Neural cell (in vitro differentiated cells): ENCODE measurements around the gene SOS1. TPM values are rescaled to one million over a fixed set of nuclear protein-coding genes. Genes with fewer than 3 reads are reported as not detected.

Experiments used
- H2AFZ ChIP-seq: fragments of 200-600, 300-800 bp; sonication (generic), shearing (Covaris generic); 2 replicates; pipeline ENCODE4 v1.6.0; 2014; ENCODE audit warnings: low read depth, mild to moderate bottlenecking, antibody characterized with exemption, low read length, moderate library complexity
- H3F3A ChIP-seq: fragments of 200-600 bp; shearing (Covaris generic); 2 replicates; pipeline ENCODE4 v1.6.1; 2016; ENCODE audit warnings: mild to moderate bottlenecking, moderate library complexity, mixed read lengths, antibody characterized with exemption, low read length; ENCODE audit not compliant: insufficient read depth, poor library complexity, severe bottlenecking
- H3K27ac ChIP-seq: fragments of 200-600, 300-800 bp; sonication (generic), shearing (Covaris generic); 2 replicates; pipeline ENCODE4 v1.5.1; 2014; ENCODE audit warnings: mild to moderate bottlenecking, low read length, moderate library complexity
- H3K27me3 ChIP-seq: fragments of 300-800, 200-600 bp; sonication (generic), shearing (Covaris generic); 2 replicates; pipeline ENCODE4 v1.6.0; 2014; ENCODE audit warnings: mild to moderate bottlenecking, low read depth, low read length, moderate library complexity; ENCODE audit not compliant: insufficient read depth
- H3K36me3 ChIP-seq: fragments of 300-800, 200-600 bp; sonication (generic), shearing (Covaris generic); 2 replicates; pipeline ENCODE4 v1.5.1; 2014; ENCODE audit warnings: mild to moderate bottlenecking, antibody characterized with exemption, low read length, moderate library complexity; ENCODE audit not compliant: insufficient read depth
- H3K4me2 ChIP-seq: fragments of 300-800, 200-600 bp; sonication (generic), shearing (Covaris generic); 2 replicates; pipeline ENCODE4 v1.6.0; 2014; ENCODE audit warnings: mild to moderate bottlenecking, low read length
- H3K4me3 ChIP-seq: fragments of 300-800, 200-600 bp; sonication (generic), shearing (Covaris generic); 2 replicates; pipeline ENCODE4 v1.5.1; 2014; ENCODE audit warnings: mild to moderate bottlenecking, low read length, moderate library complexity
- H3K79me2 ChIP-seq: fragments of 200-600 bp; shearing (Covaris generic); replicated peaks from 2 replicates; pipeline ENCODE4 v1.6.0; 2014; ENCODE audit warnings: mild to moderate bottlenecking, low read length, moderate library complexity; ENCODE audit not compliant: insufficient read depth
- H3K9ac ChIP-seq: fragments of 300-800, 200-600 bp; sonication (generic), shearing (Covaris generic); 2 replicates; pipeline ENCODE4 v1.6.1; 2016; ENCODE audit warnings: mild to moderate bottlenecking, low read length, mixed read lengths
- H3K9me2 ChIP-seq: fragments of 200-600 bp; shearing (Covaris generic); 2 replicates; pipeline ENCODE4 v1.6.1; 2016; ENCODE audit warnings: mild to moderate bottlenecking, low read length, mixed read lengths; ENCODE audit not compliant: insufficient read depth
- H3K9me3 ChIP-seq: fragments of 200-600, 300-800 bp; sonication (generic), shearing (Covaris generic); 2 replicates; pipeline ENCODE4 v1.6.1; 2016; ENCODE audit warnings: mild to moderate bottlenecking, mixed run types, low read length, moderate library complexity, mixed read lengths
- H4K20me1 ChIP-seq: fragments of 200-600 bp; shearing (Covaris generic); 2 replicates; pipeline ENCODE4 v1.6.1; 2016; ENCODE audit warnings: mild to moderate bottlenecking, mixed run types; ENCODE audit not compliant: insufficient read depth
- POLR2AphosphoS5 ChIP-seq: IDR thresholded peaks from 2 replicates; pipeline ENCODE4 v1.6.1; 2012
- RAD21 ChIP-seq: fragments of 450-650 bp; conservative IDR thresholded peaks from 2 replicates; pipeline ENCODE4 v1.6.1; 2014; ENCODE audit warnings: antibody characterized with exemption, mild to moderate bottlenecking, moderate library complexity
- REST ChIP-seq: IDR thresholded peaks from 2 replicates; pipeline ENCODE4 v1.6.1; 2012; ENCODE audit warnings: borderline replicate concordance
- SMC3 ChIP-seq: fragments of 450-650 bp; conservative IDR thresholded peaks from 2 replicates; pipeline ENCODE4 v1.6.1; 2014; ENCODE audit warnings: antibody characterized with exemption, mild to moderate bottlenecking, moderate library complexity; ENCODE audit not compliant: poor library complexity
- TAF1 ChIP-seq: IDR thresholded peaks from 2 replicates; pipeline ENCODE4 v1.6.1; 2012; ENCODE audit warnings: low read depth
- polyA plus RNA-seq: library from polyadenylated mRNA; depleted of rRNA; stranded (reverse); fragments of >200 nt; gene quantifications from 2 replicates; pipeline ENCODE4 v1.2.3, GENCODE V29; 2014
- TF ChIP-seq, protein P1 (sequence below): fragments of 450-650 bp; IDR thresholded peaks from 2 replicates; pipeline ENCODE4 v1.5.1; 2014; ENCODE audit warnings: antibody characterized with exemption, mild to moderate bottlenecking, moderate library complexity; ENCODE audit not compliant: poor library complexity, severe bottlenecking

Gene SOS1
- polyA plus RNA-seq, 1 donor from 2014 or later = 19.0 TPM

- Histone ChIP-seq H3K4me2 (no peak overlapping the region), H2AFZ (no peak overlapping the region), H3K9me3 (no peaks in the 10 kb centered on the region), H3K4me3 (no peak overlapping the region), H3K9me2 (no peaks in the 10 kb centered on the region), H3K9ac (no peak overlapping the region), H3K36me3 (no peaks in the 10 kb centered on the region), H3K79me2 (peaks cover 31% of the 10 kb centered on the region), H3F3A (no peaks in the 10 kb centered on the region), H3K27me3 (no peaks in the 10 kb centered on the region), H4K20me1 (no peaks in the 10 kb centered on the region), H3K27ac (no peak overlapping the region)
- TF ChIP-seq SMC3 (no peak), REST (no peak), POLR2AphosphoS5 (no peak)
These were observed 52.3 kb downstream of the SOS1 start for GRCh38 chr2:39068299-39069135.

- TF ChIP-seq REST (no peak), SMC3 (no peak), POLR2AphosphoS5 (no peak), TAF1 (no peak), RAD21 (no peak)
- TF ChIP-seq, protein P1, sequence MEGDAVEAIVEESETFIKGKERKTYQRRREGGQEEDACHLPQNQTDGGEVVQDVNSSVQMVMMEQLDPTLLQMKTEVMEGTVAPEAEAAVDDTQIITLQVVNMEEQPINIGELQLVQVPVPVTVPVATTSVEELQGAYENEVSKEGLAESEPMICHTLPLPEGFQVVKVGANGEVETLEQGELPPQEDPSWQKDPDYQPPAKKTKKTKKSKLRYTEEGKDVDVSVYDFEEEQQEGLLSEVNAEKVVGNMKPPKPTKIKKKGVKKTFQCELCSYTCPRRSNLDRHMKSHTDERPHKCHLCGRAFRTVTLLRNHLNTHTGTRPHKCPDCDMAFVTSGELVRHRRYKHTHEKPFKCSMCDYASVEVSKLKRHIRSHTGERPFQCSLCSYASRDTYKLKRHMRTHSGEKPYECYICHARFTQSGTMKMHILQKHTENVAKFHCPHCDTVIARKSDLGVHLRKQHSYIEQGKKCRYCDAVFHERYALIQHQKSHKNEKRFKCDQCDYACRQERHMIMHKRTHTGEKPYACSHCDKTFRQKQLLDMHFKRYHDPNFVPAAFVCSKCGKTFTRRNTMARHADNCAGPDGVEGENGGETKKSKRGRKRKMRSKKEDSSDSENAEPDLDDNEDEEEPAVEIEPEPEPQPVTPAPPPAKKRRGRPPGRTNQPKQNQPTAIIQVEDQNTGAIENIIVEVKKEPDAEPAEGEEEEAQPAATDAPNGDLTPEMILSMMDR = no peak
- Histone ChIP-seq H3K27me3 (no peaks in the 10 kb centered on the region), H2AFZ (no peak overlapping the region), H3K9me2 (no peaks in the 10 kb centered on the region), H3K36me3 (no peaks in the 10 kb centered on the region), H3K9me3 (no peaks in the 10 kb centered on the region), H3K79me2 (peaks cover 16% of the 10 kb centered on the region), H4K20me1 (no peaks in the 10 kb centered on the region), H3K4me3 (no peak overlapping the region), H3K27ac (no peak overlapping the region), H3F3A (no peaks in the 10 kb centered on the region), H3K9ac (no peak overlapping the region), H3K4me2 (no peak overlapping the region)
These were observed 55.2 kb downstream of the SOS1 start for GRCh38 chr2:39065616-39066015.
